SK-N-SH (cell line): Measurements from ENCODE around the gene PMVK.

Experiments used
- CTCF ChIP-seq: fragments of 200-600 bp; sonication (generic); IDR thresholded peaks from 2 replicates; pipeline ENCODE4 v1.6.1; 2017; ENCODE audit warnings: antibody characterized with exemption, mild to moderate bottlenecking, moderate library complexity
- EP300 ChIP-seq, 2 experiments: IDR thresholded peaks; 2 replicates each; pipeline versions ENCODE4 v1.4.0 to v1.6.1; 2012; ENCODE audit warnings: borderline replicate concordance in 1 of 2, low read depth in 1 of 2, low read length in 1 of 2
- RXRA ChIP-seq: IDR thresholded peaks from 2 replicates; pipeline ENCODE4 v1.4.0; 2012; ENCODE audit warnings: low read depth, mild to moderate bottlenecking, borderline replicate concordance
- SIN3A ChIP-seq: IDR thresholded peaks from 2 replicates; pipeline ENCODE4 v1.6.1; 2012; ENCODE audit warnings: low read depth, mild to moderate bottlenecking, low read length, moderate library complexity, borderline replicate concordance
- TAF1 ChIP-seq: IDR thresholded peaks from 2 replicates; pipeline ENCODE4 v1.6.1; 2012; ENCODE audit warnings: low read depth, mild to moderate bottlenecking, low read length, moderate library complexity, borderline replicate concordance
- TCF12 ChIP-seq: IDR thresholded peaks from 2 replicates; pipeline ENCODE4 v1.4.0; 2012
- TF ChIP-seq, protein P1 (sequence below): fragments of 150-350 bp; IDR thresholded peaks from 2 replicates; pipeline ENCODE4 v1.6.1; 2017; ENCODE audit warnings: antibody characterized with exemption, low read length, low read depth, borderline replicate concordance

DNA sequence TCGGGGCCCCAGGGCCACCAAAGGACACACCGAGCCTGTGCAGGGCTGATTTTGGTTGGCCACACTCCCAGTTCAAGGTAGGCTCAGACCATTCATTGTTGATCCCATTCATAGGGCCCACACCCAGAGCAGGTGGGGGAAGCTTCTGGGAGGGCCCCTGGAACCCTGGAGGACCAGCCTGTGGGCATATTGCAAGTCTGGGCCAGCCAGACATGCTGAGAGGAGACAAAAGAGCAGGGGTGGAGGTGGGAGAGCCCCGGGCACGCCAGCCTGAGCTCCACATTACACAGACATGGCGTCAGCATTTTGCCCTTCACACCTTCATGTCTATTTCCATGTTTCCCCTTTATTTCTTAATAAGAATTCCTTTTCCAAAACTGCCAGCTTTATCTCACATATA lies 25.7 kb downstream of the PMVK start:
- no peak for TF ChIP-seq CTCF
- TF ChIP-seq, protein P1, sequence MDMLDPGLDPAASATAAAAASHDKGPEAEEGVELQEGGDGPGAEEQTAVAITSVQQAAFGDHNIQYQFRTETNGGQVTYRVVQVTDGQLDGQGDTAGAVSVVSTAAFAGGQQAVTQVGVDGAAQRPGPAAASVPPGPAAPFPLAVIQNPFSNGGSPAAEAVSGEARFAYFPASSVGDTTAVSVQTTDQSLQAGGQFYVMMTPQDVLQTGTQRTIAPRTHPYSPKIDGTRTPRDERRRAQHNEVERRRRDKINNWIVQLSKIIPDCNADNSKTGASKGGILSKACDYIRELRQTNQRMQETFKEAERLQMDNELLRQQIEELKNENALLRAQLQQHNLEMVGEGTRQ: no peak
- TF ChIP-seq RXRA: no peak
- TF ChIP-seq SIN3A: no peak
- no peak for TF ChIP-seq EP300 (IDR thresholded peaks at IDR 0.05; ENCODE audit: borderline replicate concordance in 1 of 2, low read depth in 1 of 2, low read length in 1 of 2)
- no peak for TF ChIP-seq TCF12
- TF ChIP-seq TAF1: no peak
